GM19238 (cell line): ENCODE data around the gene ABCC11.

Experiments used
- DNase-seq: peaks from one replicate; pipeline ENCODE4 v3.0.0; 2011; ENCODE audit warnings: low spot score; ENCODE audit not compliant: insufficient read length

Gene ABCC11

DNA sequence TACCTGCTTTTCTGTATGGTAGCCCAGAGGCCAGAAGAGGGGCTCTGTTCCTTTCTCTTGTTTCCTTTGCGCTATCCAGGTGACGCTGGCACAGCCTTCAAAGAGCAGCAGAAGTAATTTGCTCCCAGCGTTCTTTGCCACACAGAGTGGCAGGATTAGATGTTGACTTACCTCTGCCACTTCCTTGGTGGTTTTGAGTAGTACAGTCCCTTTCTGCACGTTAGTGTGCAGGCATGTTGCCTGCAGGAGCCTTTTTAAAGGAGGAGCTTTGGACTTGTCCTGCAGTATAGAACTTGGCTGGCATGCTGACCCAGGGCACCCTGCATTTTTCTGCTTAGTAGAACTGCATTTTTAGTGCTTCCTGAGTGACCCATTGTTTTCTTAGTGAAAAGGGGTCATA, at the start of gene ABCC11:
ABCC11 (minus strand) TSS at position 229 of the 400 bp plus-strand sequence. CDS start 15,618 bp downstream, outside the sequence.
- DNase-seq, result no peak

DNA sequence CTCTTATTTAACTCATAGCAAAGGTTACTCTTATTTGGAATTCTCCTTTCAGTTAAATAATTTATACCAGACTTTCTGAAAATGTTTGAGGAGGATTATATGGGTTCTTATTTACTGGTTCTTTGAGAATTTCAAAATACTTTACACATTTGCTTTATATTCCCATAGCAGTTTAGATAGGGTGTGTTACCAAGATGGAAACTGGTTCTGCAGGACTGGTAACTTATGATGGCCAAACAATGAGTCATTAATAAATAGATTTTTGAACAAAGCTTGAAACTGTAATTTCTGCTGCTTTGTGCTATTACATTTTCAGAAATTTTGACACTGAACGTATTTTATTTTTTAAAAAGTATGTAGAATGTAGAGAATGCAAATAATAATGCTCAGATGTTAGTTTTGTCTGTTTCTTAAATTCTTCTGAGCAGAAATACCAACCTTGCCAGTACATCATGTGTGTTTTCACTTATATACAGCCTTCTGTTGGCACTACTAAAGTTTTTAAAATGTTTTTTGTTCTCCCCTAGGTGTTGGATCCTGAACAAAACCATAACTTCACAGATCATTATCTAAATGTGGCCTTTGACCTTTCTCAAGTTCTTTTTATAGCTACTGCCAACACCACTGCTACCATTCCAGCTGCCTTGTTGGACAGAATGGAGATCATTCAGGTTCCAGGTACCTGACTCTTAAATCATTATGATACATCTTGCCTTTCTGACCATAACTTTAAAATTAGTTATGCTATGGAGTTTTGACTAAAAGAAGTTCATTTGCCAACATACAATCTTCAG, 48.3 kb upstream of the ABCC11 start:
- no peak for DNase-seq

DNA sequence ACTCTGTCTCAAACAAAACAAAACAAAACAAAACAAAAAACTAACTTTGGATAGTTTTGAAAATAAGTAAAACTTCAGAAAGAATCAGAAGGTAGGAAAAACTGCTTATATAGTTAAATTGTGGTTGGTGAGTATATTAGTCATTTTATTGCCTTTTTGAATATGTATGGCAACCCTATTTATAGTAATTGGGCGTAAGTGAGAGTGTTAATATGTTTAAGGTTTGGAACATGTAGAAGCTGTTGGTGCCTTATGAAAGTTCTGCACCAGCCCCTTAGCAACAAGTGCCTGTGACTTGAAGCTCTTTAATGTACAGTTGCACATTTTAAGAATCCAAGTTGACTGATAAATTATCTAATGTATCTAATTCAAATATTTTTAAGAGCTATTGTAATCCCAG, 47.4 kb upstream of the ABCC11 start:
- no peak for DNase-seq

- no peak for DNase-seq
Measured at GRCh38 chr16:48292452-48292851, 45.1 kb upstream of the ABCC11 start.

DNA sequence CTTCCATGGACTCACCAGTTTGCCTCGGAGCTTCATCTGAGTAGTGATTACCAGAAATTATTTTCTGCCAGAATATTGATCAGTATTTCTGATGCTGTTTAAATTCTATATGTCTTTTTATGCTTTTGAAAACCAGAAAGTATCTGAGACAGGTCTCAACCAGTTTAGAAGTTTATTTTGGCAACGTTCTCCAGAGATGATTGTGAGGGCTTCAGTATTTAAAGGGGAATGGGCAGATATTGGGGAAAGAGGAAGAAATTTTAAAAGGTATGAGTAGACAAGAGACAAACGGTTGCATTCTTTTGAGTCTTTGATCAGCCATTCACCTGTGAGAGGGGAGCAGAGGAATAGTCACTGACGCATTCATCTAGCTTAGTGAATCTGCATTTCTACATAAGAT, 44.4 kb upstream of the ABCC11 start:
- no peak for DNase-seq

- no peak for DNase-seq
Measured at GRCh38 chr16:48291303-48291702, 44.0 kb upstream of the ABCC11 start.

GRCh38 chr16:48287239-48287638, 39.9 kb upstream of the ABCC11 start:
- DNase-seq, result no peak

DNA sequence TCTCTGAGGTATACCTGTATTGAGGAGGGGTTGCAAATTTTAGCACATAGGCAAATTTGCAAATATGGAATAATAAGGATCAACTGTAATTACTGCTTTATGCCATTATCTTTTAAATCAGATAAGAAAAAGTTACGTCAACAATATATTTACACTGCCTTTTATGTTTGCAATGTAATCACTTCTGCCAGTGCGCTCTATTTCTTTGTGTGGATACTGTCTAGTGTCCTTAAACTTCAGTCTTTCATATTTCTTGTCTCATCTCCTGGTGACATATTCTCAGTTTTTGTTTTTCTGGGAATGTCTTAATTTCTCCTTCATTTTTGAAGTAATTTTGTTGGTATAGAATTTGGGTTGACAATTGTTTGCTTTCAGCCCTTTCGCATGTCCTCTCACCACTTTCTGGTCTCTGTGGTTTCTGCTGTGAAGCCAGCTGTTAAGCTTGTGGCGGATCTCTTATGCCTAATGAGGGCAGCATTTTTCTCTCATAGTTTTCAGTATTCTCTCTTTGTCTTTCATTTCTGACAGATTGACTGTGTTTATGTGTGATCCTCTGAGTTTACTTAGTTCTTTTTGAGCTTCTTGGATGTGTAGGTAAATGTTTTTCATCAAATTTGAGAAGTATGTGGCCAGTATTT, 37.6 kb upstream of the ABCC11 start:
- DNase-seq, result no peak

- no peak for DNase-seq
Measured at GRCh38 chr16:48282636-48283263, 35.4 kb upstream of the ABCC11 start.

DNA sequence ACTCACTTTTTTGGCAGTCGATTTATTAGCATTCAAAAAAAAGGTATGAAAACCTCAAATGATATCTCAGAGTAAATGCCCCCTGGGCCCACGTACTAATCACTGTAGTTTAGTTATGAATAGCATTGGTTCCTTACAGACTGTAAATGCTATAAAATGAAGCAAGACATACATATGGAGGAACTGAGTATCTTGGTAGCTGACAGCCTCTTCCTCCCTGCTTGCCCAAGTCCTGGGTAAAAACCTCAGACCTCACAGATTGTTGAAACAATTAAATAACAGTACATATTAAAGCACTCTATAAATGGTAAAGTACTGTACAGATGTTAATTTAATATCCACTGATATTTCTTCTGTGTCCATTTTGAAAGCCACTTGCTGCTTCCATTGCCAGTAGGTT, 33.2 kb upstream of the ABCC11 start:
- DNase-seq, result no peak

GRCh38 chr16:48279199-48279598, 31.9 kb upstream of the ABCC11 start:
- no peak for DNase-seq

- DNase-seq, result no peak
Measured at GRCh38 chr16:48277158-48277557, 29.8 kb upstream of the ABCC11 start.

DNA sequence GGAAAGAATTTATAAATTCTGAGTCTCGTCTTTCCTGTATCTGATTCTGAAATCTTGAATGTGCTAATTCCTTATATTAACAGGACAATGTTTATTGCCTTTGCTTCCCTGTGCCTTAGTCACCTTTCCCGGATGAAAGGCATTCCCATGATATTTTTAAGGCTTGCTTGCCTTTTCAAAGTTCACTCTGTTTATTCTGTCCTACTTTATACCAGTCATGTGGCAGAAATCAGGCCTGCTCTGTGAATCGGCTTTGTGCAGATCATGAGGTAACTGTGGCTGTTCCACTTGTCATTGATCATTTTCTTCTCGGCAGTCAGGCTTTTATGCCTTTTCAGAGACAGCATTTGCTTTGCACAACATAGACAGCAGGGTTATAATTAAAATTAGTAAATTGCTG, 28.8 kb upstream of the ABCC11 start:
- DNase-seq, result no peak

DNA sequence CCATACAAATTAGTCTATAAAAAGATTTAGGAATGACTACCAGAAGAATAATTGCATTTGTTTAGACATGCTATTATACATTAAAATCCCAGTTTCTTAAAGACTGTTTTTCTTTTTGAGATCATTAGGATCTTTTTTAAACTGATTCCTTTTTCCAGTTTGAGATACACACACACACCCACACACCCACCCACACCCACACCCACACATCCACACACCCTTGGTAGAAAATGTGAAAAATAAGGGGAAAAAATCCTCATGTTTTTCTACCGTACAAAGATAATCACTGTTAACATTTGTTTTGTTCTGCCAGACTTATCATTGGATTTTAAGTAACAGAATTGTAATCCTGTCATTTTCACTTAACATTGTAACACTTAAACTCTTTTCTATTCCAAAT, 27.1 kb upstream of the ABCC11 start:
- no peak for DNase-seq

- no peak for DNase-seq
Measured at GRCh38 chr16:48272837-48273421, 25.6 kb upstream of the ABCC11 start.

DNA sequence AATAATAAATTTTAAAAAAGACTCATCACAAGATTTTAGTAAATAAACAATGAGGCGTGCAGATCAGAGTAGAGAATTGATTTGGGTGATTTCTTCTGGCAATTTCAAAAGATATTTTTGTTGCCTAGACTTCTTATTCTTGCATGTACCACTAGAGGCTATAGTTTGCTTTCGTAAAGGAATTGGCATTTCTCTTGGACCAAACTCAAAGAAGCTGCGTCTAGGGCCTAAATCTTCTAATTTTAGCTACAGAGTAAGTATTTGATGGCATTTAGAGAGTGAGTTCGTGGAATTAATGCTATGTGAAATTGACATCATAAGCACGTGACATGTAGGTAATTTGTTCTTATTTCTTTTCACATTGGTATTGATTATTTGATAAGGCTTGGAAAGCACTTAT, 24.4 kb upstream of the ABCC11 start:
- no peak for DNase-seq

- DNase-seq, result no peak
Measured at GRCh38 chr16:48269011-48269410, 21.7 kb upstream of the ABCC11 start.

- no peak for DNase-seq
Measured at GRCh38 chr16:48262631-48263030, 15.3 kb upstream of the ABCC11 start.

DNA sequence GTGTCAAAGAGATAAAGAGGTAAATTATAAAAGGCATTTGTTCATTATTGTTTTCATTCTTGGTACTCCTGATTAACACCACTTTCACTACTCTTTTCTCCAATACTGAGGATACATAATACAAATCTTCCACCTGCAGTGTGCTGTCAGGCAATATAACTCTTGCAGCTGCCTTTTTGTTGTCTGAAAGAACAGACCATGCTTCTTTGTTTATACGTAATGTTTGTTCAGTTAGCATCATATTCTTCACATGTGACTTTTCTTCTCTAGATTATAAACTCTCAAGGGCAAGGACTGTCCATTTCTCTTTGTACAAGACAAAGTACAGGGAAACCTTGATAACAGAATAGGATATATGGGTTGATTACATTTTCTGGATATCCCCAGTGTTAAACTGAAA, 14.2 kb upstream of the ABCC11 start:
- no peak for DNase-seq

- no peak for DNase-seq
Measured at GRCh38 chr16:48256579-48257177, 9.3 kb upstream of the ABCC11 start.

DNA sequence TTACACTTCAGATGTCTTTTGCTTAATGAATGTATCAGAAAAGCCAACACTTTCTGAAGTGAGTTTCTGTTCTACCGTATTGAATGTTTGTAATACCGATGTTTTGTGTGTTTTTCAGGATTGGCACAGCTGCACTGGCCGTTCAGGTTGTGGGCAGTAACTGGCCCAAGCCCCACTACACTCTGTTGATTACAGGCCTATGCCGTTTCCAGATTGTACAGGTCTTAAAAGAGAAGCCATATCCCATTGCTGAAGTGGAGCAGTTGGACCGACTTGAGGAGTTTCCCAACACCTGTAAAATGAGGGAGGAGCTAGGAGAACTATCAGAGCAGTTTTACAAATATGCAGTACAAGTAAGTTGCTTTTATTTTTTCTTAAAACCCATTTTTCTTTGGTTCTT, 4.7 kb upstream of the ABCC11 start:
- DNase-seq, result no peak
